ENCODE measurements around the gene LY86.

DNA sequence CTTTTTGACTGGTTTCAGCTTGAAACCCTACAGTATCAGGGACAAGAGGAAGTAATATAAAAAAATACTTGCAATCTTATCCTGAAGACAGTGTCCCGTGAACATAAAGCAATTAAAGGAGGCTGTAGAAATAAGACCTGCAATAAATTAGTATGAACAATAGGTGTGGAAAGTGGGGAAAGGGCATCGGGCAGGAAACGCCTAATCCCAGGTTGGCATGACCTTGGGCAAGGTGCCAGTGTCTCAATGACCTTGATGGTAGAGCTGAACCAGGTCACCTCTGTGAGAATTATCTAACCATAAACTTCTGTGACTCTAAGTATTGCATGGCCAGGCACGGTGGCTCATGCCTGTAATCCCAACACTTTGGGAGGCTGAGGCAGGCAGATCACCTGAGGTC is 115.2 kb downstream of the LY86 start:
- TF ChIP-seq EZH2 (IDR thresholded peaks at IDR 0.05; ENCODE audit: borderline replicate concordance, insufficient read depth, low read depth, low read length, poor library complexity, severe bottlenecking): no peak
- TF ChIP-seq, protein P1, sequence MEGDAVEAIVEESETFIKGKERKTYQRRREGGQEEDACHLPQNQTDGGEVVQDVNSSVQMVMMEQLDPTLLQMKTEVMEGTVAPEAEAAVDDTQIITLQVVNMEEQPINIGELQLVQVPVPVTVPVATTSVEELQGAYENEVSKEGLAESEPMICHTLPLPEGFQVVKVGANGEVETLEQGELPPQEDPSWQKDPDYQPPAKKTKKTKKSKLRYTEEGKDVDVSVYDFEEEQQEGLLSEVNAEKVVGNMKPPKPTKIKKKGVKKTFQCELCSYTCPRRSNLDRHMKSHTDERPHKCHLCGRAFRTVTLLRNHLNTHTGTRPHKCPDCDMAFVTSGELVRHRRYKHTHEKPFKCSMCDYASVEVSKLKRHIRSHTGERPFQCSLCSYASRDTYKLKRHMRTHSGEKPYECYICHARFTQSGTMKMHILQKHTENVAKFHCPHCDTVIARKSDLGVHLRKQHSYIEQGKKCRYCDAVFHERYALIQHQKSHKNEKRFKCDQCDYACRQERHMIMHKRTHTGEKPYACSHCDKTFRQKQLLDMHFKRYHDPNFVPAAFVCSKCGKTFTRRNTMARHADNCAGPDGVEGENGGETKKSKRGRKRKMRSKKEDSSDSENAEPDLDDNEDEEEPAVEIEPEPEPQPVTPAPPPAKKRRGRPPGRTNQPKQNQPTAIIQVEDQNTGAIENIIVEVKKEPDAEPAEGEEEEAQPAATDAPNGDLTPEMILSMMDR (IDR thresholded peaks at IDR 0.05): no peak

Measured in B cell (primary cell).